ENCODE data around the gene GAS7. TPM values are rescaled to one million over a fixed set of nuclear protein-coding genes. Genes with fewer than 3 reads are reported as not detected.

GAS7 gene
- total and polyA plus RNA-seq, 9 donors: 7.1 to 48.0 (median 24.2) TPM

GRCh38 chr17:10155371-10156076 is 42.9 kb downstream of the GAS7 start:
- Histone ChIP-seq H3K9me3 (no peaks in the 10 kb centered on the region), H3K27ac (no peak overlapping the region), H3K4me1 (ENCODE audit: insufficient read depth) (no peaks in the 10 kb centered on the region), H3K4me3 (no peak overlapping the region), H3K27me3 (no peaks in the 10 kb centered on the region), H3K36me3 (no peaks in the 10 kb centered on the region)
- intact Hi-C loops (cut with DNase I): no loop called here
- TF ChIP-seq POLR2A (IDR thresholded peaks at IDR 0.05) (no peak), CTCF (IDR thresholded peaks at IDR 0.05) (no peak), EP300 (IDR thresholded peaks at IDR 0.05) (no peak)
- 75 to 80% (median 80%) methylated on average over 8 of the region's 8 CpGs for WGBS, 3 donors
- no peak for DNase-seq

DNA sequence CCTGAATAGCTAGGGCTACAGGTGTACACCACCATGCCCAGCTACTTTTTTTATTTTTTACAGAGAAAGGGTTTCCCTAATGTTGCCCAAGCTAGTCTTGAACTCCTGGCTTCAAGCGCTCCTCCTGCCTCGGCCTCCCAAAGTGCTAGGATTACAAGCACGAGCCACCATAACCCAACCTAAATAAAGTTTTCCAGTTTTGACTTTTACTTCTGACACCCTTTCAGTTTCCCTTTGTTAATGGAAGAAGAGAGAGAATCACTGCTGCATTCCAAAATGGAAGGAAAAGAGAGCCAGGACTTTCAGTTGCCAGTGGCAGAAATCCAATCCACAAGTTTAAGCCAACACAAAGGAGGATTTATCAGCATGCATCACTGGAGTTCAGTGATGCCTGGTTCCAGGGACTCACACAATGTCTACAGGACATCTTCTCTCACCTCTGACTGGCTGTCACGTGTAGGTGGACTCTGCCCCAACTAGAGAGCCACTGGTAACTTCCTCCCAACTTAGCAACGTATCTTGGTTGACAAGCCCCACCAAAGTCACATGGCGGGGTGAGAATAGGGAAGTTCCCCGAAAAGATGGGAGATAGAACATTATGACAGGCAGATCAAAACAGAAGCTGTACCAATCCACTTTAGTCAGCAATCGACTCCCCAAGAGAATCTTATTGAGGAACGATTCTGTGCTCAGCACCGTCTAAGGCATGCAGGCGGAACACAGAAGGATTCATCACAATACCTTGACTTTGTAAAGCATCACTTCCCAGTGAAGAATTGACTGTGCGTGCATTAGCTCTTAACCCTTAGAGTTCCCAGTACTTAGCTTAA is 46.5 kb downstream of the GAS7 start:
- Histone ChIP-seq H3K27ac (no peak overlapping the region), H3K4me3 (no peak overlapping the region), H3K4me1 (ENCODE audit: insufficient read depth) (peaks cover 2% of the 10 kb centered on the region), H3K27me3 (no peaks in the 10 kb centered on the region), H3K36me3 (no peaks in the 10 kb centered on the region), H3K9me3 (no peaks in the 10 kb centered on the region)
- no peak for DNase-seq
- intact Hi-C loops (cut with DNase I): no loop called here
- TF ChIP-seq POLR2A (IDR thresholded peaks at IDR 0.05) (no peak), CTCF (IDR thresholded peaks at IDR 0.05) (no peak), EP300 (IDR thresholded peaks at IDR 0.05) (no peak)
- WGBS, 3 donors: 71 to 84% (median 76%) methylated on average over 12 of the region's 12 CpGs

DNA sequence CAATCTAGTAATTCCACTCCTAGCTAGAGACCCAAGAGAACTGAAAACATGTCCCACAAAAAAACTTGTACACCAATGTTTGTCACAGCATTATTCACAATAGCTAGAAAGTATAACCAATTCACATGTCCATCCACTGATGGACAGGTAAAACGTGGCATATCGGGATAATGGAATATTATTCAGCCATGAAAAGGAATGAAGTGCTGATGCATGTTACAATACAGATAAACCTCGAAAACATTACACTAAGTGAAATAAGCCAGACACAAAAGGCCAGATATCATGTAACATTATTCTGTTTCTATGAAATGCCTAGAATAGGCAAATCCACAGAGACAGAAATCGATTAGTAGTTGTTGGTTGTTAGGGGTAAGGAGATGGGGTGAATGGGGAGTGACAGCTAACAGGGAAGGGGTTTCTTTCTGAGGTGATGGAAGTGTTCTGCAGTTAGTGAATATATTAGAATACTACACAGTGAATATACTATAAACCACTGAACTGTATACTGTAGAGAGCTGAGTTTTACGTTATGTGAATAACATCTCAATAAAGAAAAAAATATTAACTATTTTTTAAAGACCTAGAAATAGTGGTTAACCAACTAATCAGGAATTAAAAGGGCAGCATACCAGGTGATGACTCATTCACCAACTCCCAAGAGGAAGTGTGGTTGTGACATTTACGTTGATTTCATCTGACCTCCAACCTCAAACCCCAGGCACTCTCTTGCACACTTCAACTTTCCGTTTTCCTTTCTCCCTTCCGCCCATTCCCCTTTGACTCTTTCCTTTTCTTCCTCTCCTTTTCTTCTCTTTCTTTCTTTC is 48.6 kb downstream of the GAS7 start:
- intact Hi-C loops (cut with DNase I): no loop called here
- peaks cover 2% of the 10 kb centered on the region for H3K4me1 ChIP-seq (ENCODE audit: insufficient read depth)
- no peak overlapping the region for H3K4me3 ChIP-seq
- DNase-seq: no peak
- H3K9me3 ChIP-seq: no peaks in the 10 kb centered on the region
- H3K27me3 ChIP-seq: no peaks in the 10 kb centered on the region
- TF ChIP-seq CTCF (IDR thresholded peaks at IDR 0.05): no peak
- no peak for TF ChIP-seq EP300 (IDR thresholded peaks at IDR 0.05)
- TF ChIP-seq POLR2A (IDR thresholded peaks at IDR 0.05): no peak
- no peaks in the 10 kb centered on the region for H3K36me3 ChIP-seq
- WGBS, 3 donors: 74 to 80% (median 78%) methylated on average over 8 of the region's 8 CpGs
- H3K27ac ChIP-seq: no peak overlapping the region

- Histone ChIP-seq H3K27ac (no peak overlapping the region), H3K9me3 (no peaks in the 10 kb centered on the region), H3K36me3 (no peaks in the 10 kb centered on the region), H3K4me3 (no peak overlapping the region), H3K4me1 (ENCODE audit: insufficient read depth) (peaks cover 2% of the 10 kb centered on the region), H3K27me3 (no peaks in the 10 kb centered on the region)
- DNase-seq: no peak
- TF ChIP-seq EP300 (IDR thresholded peaks at IDR 0.05): no peak
- TF ChIP-seq POLR2A (IDR thresholded peaks at IDR 0.05): no peak
- TF ChIP-seq CTCF (IDR thresholded peaks at IDR 0.05): no peak
- intact Hi-C loops (cut with DNase I): no loop called here
- 67 to 77% (median 74%) methylated on average over 8 of the region's 8 CpGs for WGBS, 3 donors
Measured at GRCh38 chr17:10147761-10148415, 50.5 kb downstream of the GAS7 start.
